ENCODE results near the gene TRIO. TPM values are rescaled to one million over a fixed set of nuclear protein-coding genes. Genes with fewer than 3 reads are reported as not detected.

Gene TRIO
- total RNA-seq, 1 donor from 2014 or later, result 223 TPM

DNA sequence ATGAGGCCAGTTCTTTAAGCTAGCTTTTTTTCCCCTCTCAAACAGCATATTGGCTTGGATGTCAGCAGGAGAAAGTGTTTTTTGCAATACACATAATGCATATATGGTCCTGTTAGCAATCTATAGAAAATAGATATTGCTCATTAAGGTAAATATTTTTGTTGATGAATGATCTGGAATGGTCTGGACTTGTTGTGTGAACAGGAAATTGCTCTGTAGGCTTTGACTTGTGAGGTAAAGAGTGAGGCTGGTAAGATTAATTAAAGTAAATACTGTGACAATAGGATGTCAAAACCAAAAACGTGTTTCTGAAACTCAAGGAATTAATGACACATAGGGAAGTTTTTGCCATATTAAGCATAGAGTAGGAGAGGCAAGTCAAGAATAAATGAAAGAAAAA, 176.0 kb downstream of the TRIO start:
- intact Hi-C loops (cut with micrococcal nuclease), result no loop called here
- DNase-seq, result no peak
- ATAC-seq (ENCODE audit: low read depth), result no peak
- Mint-ChIP-seq H3K4me1 (no peaks in the 10 kb centered on the region), H3K27ac (no peak overlapping the region), H3K4me3 (no peak overlapping the region), H3K36me3 (ENCODE audit: low read depth) (peaks cover 90% of the 10 kb centered on the region), H3K9me3 (peaks cover 3% of the 10 kb centered on the region), H3K27me3 (no peaks in the 10 kb centered on the region)
- POLR2A ChIA-PET, result no interaction called here
- TF ChIP-seq CTCF (IDR thresholded peaks at IDR 0.05), result no peak
- CTCF ChIA-PET, result no interaction called here

DNA sequence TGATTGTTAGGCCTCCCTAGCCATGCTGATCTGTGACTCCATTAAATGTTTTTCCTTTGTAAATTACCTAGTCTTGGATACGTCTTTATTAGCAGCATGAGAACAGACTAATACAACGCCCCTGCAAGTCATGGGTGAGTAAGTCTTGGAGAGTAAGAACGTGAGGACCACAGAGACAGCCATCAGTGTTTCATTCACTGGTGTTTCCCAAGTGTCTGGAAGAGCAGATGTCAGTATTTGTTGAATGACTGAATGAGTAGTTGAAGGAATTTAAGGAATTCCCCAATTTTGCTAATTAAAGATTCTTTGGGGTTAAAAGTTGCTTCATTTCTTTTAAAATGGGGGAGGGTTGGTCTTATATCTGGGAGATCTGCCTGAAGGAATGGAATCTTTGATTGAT, 178.8 kb downstream of the TRIO start:
- Mint-ChIP-seq H3K4me1 (peaks cover 4% of the 10 kb centered on the region), H3K27ac (no peak overlapping the region), H3K9me3 (peaks cover 3% of the 10 kb centered on the region), H3K36me3 (ENCODE audit: low read depth) (peaks cover 84% of the 10 kb centered on the region), H3K27me3 (no peaks in the 10 kb centered on the region), H3K4me3 (no peak overlapping the region)
- no peak for DNase-seq
- TF ChIP-seq CTCF (IDR thresholded peaks at IDR 0.05), result no peak
- ATAC-seq (ENCODE audit: low read depth), result no peak
- CTCF ChIA-PET, result no interaction called here
- intact Hi-C loops (cut with micrococcal nuclease), result no loop called here
- POLR2A ChIA-PET, result no interaction called here

GRCh38 chr5:14322437-14323187, 179.5 kb downstream of the TRIO start:
- ATAC-seq (ENCODE audit: low read depth), result no peak
- TF ChIP-seq CTCF (IDR thresholded peaks at IDR 0.05), result no peak
- Mint-ChIP-seq H3K27ac (no peak overlapping the region), H3K36me3 (ENCODE audit: low read depth) (peaks cover 78% of the 10 kb centered on the region), H3K4me1 (peaks cover 4% of the 10 kb centered on the region), H3K4me3 (no peak overlapping the region), H3K27me3 (no peaks in the 10 kb centered on the region), H3K9me3 (peaks cover 3% of the 10 kb centered on the region)
- intact Hi-C loops (cut with micrococcal nuclease), result no loop called here
- CTCF ChIA-PET, result no interaction called here
- DNase-seq, result no peak
- POLR2A ChIA-PET, result no interaction called here

DNA sequence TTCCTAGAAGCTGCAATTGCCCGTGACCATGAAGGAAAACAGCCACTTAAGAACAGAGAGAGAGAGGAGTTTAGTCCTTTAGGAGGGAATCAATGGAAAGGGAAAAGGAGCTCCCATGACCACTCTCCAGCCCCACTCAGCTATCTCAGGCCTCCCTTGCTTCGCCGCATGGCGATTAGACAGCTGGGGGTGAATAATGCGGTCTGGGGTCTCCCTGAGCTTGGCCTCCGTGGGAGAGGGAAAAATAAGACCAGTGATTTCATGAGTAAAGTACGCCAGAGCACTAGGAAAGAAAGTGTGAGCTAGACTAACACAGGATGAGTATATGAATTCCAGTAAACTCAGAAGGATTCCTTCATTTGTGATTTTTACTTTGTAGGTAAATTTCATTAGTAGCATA, 180.3 kb downstream of the TRIO start:
- peaks cover 3% of the 10 kb centered on the region for H3K9me3 Mint-ChIP-seq
- no peak for DNase-seq
- ChIA-PET CTCF (interaction anchor here (1.8 to 3.8 kb wide), 3 partner anchors 28 to 325 kb away, joined by 6 to 26 read pairs (median 23); no protein-coding TSS in a partner anchor), POLR2A (no interaction called here)
- intact Hi-C loops (cut with micrococcal nuclease), result no loop called here
- H3K27ac Mint-ChIP-seq, result no peak overlapping the region
- peaks cover 79% of the 10 kb centered on the region for H3K36me3 Mint-ChIP-seq (ENCODE audit: low read depth)
- no peaks in the 10 kb centered on the region for H3K27me3 Mint-ChIP-seq
- H3K4me3 Mint-ChIP-seq, result no peak overlapping the region
- ATAC-seq (ENCODE audit: low read depth), result no peak
- H3K4me1 Mint-ChIP-seq, result peaks cover 7% of the 10 kb centered on the region
- no peak for TF ChIP-seq CTCF (IDR thresholded peaks at IDR 0.05)

DNA sequence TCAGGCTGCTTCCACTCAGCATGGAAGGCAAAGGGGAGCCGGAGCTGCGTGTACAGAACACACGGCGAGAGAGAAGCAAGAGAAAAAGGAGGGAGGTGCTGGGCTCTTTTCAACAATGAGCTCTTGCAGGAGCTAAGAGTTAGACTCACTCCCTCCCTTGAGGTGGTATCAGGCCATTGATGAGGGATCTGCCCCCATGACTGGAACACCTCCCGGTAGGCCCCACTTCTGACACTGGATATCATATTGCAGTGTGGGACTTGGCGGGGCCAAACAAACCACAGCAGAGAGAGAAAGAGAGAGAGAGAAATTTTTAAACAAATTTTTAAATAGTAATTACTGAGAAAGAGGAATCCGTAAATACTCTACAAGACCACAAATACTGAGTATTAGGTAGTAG, 182.2 kb downstream of the TRIO start:
- H3K4me1 Mint-ChIP-seq, result peaks cover 25% of the 10 kb centered on the region
- H3K4me3 Mint-ChIP-seq, result no peak overlapping the region
- TF ChIP-seq CTCF (IDR thresholded peaks at IDR 0.05), result no peak
- H3K36me3 Mint-ChIP-seq (ENCODE audit: low read depth), result peaks cover 66% of the 10 kb centered on the region
- ATAC-seq (ENCODE audit: low read depth) (no peak), DNase-seq (no peak)
- H3K27ac Mint-ChIP-seq, result no peak overlapping the region
- H3K9me3 Mint-ChIP-seq, result peaks cover 3% of the 10 kb centered on the region
- H3K27me3 Mint-ChIP-seq, result no peaks in the 10 kb centered on the region
- intact Hi-C loops (cut with micrococcal nuclease), result no loop called here
- ChIA-PET POLR2A (no interaction called here), CTCF (interaction anchor here (0.8 to 3.8 kb wide), 7 partner anchors 26 to 328 kb away, joined by 3 to 26 read pairs (median 5); no protein-coding TSS in a partner anchor)
